Bronchial epithelial cell (primary cell): ENCODE measurements around the gene NBPF3. TPM values are rescaled to one million over a fixed set of nuclear protein-coding genes. Genes with fewer than 3 reads are reported as not detected.
"Not testable (repeated sequence)": the region's sequence is repeated elsewhere in the genome, so short reads cannot be mapped to it uniquely, and the experiment has no call there.

Experiments used
- DNase-seq: peaks from one replicate; pipeline ENCODE4 v3.0.0-alpha.2; 2010; ENCODE audit warnings: low read depth
- FAIRE-seq: peaks from 2 replicates; lab custom pipeline; 2011; peaks lifted over from hg19 to GRCh38; lab: Jason Lieb, UNC
- H3K27me3 ChIP-seq: 2 replicates; pipeline ENCODE4 v1.5.1; 2011; ENCODE audit warnings: low read length; ENCODE audit not compliant: control insufficient read depth, insufficient read depth
- H3K36me3 ChIP-seq: 2 replicates; pipeline ENCODE4 v1.5.1; 2011; ENCODE audit warnings: low read length; ENCODE audit not compliant: control insufficient read depth, insufficient read depth
- H3K4me3 ChIP-seq: 2 replicates; pipeline ENCODE4 v1.5.1; 2011; ENCODE audit warnings: mild to moderate bottlenecking, low read depth, low read length, control low read depth
- total RNA-seq: library from RNA; depleted of rRNA; stranded (reverse); fragments of >200 nt; gene quantifications from 2 replicates; pipeline ENCODE4 v1.2.1, GENCODE V29; 2014
- TF ChIP-seq, protein P1 (sequence below): IDR thresholded peaks from 2 replicates; pipeline ENCODE4 v1.5.1; 2011; ENCODE audit warnings: mild to moderate bottlenecking, moderate library complexity, low read length, control low read depth, inconsistent platforms; ENCODE audit not compliant: insufficient read depth, severe bottlenecking

Gene NBPF3
- total RNA-seq, 1 donor from 2014 or later = 6.8 TPM

DNA sequence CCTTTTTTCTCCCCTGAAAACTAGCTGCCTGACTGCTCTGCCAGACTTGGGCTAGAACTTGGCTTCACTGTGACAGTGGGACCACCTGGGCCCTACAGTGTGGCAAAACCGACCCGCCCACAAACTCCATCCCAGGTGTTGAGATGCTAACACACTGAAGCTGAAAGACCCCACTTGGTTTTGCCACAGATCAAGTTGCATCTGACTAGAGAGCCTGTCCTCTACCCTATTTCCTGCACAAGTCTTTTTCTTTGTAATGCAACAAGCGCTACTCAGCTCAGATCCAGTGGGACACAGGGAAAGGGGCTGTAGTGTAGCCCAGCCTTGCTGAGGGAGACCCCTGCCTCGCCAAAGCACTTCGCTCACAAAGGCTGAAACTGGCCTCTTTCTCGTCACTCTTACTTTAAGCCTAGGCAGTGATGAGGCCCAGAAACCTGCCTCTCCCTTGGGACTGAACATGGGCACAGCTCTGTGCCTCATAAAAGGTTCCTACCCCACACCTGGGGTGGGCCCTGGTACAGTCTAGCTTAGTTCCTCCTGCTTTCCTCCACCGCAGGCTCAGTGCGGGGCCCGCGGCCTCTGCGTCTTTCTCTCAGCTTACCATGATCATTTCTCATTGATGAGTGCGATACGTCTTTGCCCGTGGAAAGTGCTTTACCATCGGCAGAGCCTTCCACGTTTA lies 79.0 kb downstream of the NBPF3 start:
- FAIRE-seq = no peak
- no peak overlapping the region for H3K4me3 ChIP-seq
- TF ChIP-seq, protein P1, sequence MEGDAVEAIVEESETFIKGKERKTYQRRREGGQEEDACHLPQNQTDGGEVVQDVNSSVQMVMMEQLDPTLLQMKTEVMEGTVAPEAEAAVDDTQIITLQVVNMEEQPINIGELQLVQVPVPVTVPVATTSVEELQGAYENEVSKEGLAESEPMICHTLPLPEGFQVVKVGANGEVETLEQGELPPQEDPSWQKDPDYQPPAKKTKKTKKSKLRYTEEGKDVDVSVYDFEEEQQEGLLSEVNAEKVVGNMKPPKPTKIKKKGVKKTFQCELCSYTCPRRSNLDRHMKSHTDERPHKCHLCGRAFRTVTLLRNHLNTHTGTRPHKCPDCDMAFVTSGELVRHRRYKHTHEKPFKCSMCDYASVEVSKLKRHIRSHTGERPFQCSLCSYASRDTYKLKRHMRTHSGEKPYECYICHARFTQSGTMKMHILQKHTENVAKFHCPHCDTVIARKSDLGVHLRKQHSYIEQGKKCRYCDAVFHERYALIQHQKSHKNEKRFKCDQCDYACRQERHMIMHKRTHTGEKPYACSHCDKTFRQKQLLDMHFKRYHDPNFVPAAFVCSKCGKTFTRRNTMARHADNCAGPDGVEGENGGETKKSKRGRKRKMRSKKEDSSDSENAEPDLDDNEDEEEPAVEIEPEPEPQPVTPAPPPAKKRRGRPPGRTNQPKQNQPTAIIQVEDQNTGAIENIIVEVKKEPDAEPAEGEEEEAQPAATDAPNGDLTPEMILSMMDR = no peak
- H3K36me3 ChIP-seq = no peaks in the 10 kb centered on the region
- no peak for DNase-seq
- H3K27me3 ChIP-seq = no peaks in the 10 kb centered on the region

DNA sequence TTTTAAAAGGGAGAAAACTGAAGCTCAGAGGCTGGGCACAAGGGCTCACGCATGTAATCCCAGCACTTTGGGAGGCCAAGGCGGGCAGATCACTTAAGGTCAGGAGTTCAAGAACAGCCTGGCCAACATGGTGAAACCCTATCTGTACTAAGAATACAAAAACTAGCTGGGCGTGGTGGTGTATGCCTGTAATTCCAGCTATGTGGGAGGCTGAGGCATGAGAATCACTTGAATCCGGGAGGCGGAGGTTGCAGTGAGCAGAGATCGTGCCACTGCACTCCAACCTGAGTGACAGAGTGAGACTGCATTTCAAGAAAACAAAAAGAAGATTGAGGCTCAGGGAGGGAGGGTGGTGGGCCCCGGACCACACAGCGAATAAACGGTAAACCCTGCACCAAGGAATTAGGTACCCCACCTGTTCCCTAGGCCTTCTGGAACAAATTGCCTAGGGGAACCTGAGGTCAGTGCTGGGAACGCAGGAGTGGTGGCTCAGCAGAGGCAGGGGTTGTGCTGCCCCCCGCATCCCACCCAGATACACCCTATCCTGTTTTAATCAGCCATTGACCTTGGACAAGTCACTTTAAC lies 79.6 kb downstream of the NBPF3 start:
- not testable (repeated sequence) for FAIRE-seq, DNase-seq, H3K36me3 ChIP-seq, H3K27me3 ChIP-seq, H3K4me3 ChIP-seq

DNA sequence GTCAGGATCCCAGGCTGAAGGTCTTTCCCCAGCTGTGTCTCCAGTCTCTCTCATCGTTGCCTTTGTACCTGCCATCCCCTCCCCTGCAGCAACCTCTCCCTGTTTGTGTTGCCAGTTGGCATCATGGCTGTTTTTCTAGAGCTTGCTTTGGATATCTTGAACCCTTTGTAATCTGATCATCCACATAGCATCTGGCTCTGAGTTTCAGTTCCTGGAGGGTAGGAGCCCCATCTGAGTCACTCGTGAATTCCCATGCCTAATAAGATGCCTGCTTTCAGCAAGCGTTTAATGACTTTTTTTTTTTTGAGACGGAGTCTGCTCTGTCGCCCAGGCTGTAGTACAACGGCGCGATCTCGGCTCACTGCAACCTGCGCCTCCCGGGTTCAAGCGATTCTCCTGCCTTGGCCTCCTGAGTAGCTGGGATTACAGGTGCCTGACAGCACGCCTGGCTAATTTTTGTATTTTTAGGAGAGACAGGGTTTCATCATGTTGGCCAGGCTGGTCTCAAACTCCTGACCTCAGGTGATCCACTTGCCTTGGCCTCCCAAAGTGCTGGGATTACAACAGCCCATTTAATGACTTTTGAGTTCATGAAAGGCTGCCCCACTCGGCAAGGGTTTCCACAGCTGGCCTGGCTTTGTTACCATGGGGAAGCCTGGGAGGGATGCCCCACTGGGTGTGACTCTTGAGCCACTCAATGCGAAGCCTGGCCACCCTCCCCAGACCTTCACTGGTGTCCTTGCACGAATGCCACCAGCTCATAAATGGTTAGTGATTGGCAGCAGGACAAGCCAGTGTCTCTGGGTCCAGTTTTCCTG lies 81.2 kb downstream of the NBPF3 start:
- H3K4me3 ChIP-seq = no peak overlapping the region
- FAIRE-seq = no peak
- H3K36me3 ChIP-seq = no peaks in the 10 kb centered on the region
- H3K27me3 ChIP-seq = no peaks in the 10 kb centered on the region
- TF ChIP-seq, protein P1 = no peak
- peak; percentile 47 for DNase-seq

DNA sequence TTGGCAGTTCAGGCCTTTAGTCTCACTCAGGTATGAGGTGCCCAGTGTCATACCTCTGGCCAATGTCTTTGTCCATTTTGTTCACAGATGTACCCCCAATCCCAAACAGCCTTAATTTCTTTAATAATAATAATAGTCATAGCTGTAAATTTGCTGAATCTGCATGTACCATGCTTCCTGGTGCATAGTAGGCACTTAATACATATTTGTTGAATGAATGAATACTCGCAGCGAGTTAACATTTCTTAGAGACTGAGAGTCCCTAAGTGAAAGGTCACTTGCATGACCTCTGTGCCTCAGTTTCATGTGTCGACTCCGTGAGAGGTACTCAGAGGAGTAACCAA lies 81.8 kb downstream of the NBPF3 start:
- FAIRE-seq (no peak), DNase-seq (no peak)
- Histone ChIP-seq H3K36me3 (no peaks in the 10 kb centered on the region), H3K4me3 (no peak overlapping the region), H3K27me3 (no peaks in the 10 kb centered on the region)
- TF ChIP-seq, protein P1 = no peak

DNA sequence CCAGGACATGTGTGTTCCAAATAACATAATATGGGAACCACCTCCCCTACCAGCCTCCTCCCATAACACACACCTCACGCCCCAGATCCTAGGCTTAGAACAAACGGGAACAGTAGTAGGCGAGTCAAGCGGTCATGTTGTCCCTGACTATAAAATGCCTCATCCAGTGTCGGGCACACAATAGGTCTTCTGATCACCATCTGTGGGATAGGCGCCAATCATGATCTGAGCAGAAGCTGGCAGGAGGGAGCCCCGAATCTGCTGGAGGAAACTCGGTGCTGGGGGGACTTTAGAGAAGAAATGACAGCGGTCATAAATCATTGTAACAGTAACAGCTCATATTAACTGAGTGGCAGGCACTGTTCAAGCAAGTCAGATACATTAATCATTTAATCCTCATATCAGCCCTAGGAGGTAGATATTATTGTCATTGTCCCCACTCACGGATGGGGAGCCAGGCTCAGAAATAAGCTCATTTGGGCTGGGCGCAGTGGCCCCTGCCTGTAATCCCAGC lies 82.6 kb downstream of the NBPF3 start:
- TF ChIP-seq, protein P1 = no peak
- no peak for FAIRE-seq

DNA sequence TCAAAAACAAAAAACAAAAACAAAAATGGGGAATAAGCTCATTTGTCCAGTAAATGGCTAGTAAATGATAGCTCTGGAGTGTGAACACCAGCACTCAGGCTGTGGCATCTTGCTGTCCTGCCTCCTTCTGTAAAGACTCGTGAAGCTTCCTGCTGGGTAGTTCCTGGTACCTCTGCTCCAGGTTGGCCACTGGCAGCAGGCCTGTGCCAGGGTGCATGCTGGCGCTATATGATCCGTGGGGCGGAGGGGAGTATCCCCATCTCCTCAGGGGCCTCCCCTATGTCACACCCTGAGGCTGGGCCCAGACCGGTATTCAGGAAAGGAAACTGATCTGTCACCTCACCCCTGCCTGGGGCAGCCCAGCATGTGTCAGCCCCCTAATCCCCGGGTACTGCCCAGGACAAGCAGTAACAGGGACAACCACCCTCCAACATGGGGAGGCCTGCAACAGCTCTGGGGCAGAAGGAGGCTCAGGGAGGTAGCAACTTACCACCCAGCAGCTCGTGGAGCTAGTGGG lies 83.4 kb downstream of the NBPF3 start:
- TF ChIP-seq, protein P1 = no peak
- DNase-seq = peak; percentile 37
- H3K36me3 ChIP-seq = no peaks in the 10 kb centered on the region
- H3K27me3 ChIP-seq = no peaks in the 10 kb centered on the region
- no peak overlapping the region for H3K4me3 ChIP-seq
- no peak for FAIRE-seq

More for the DNA sequence above, 82.6 kb downstream of the NBPF3 start:
- DNase-seq = no peak
- no peaks in the 10 kb centered on the region for H3K36me3 ChIP-seq
- no peaks in the 10 kb centered on the region for H3K27me3 ChIP-seq
- H3K4me3 ChIP-seq = no peak overlapping the region
